GM18505 (cell line): Measurements from ENCODE around the gene MORN1.

Experiments used
- ATAC-seq: cut with Tn5 transposase; IDR thresholded peaks from one replicate; pipeline ENCODE4 v1.9.1; 2021; ENCODE audit not compliant: unreplicated experiment
- POLR2A ChIP-seq: IDR thresholded peaks from 4 replicates; pipeline ENCODE4 v1.6.1; 2011; ENCODE audit warnings: borderline replicate concordance; ENCODE audit not compliant: insufficient read depth, insufficient read length; ENCODE audit errors: extremely low read depth

Gene MORN1

DNA sequence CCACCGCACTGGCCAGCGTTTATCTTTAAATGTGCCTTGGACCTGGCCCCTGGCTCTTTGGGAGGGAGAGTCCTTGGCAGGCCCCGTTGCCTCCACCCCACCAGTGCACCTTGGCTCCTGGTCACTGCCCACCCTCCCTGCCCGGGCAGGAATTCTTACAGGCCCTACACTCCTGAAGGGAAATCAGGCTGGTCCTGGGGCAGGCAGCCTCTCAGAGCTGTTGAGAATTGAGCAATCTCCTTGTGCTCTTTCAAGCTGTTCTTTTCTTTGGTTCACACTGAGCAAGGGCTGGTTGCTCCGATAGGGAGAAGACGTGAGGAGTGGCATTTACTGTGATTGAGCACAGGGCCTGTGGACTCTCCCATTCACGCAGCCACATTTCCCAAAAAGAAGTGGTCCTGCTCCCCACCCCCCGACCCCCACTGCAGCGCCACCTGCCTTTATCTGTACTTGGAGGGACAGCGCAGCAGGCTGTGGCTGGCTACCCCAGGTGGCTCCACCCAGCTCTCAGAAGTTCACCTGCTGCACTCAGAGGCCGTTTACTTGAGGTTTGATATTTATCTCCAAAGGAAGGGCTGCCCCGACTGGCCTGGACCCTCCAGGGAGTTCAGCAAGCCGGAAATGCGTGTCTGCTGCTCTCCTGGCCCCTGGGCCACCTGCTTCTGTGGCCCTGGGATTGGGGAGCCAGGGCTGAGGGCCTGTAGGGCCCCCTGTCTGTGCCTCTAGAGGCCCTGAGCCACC lies 115.4 kb downstream of the MORN1 start:
- TF ChIP-seq POLR2A, result no peak
- ATAC-seq, result no peak

DNA sequence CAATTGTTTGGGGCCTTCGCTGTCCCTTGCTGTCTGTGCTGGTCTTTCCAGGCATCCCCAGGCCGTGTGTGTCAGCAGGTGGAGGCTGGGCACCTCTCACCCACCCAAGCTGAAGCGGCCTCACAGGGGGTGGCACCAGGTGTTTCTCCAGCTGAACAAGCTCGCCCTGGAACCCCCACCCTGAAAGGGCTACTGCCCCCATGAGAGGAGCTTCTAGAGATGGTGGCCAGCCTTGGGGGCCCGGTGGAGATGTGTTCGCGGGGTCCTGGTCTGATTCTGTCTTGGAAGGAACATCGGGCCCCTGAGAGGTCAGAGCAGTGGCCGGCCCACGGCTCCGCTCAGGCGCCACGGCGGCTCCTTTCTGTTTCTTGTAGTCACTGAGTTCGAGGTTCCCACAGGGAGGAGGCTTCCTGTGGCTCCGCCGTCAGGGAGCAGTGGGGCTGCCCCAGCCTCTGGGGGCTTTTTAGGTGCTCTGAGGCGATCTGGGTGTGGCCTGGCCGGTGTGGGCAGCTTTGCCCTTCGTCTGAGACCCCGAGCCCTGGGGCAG lies 116.4 kb downstream of the MORN1 start:
- no peak for ATAC-seq
- no peak for TF ChIP-seq POLR2A

DNA sequence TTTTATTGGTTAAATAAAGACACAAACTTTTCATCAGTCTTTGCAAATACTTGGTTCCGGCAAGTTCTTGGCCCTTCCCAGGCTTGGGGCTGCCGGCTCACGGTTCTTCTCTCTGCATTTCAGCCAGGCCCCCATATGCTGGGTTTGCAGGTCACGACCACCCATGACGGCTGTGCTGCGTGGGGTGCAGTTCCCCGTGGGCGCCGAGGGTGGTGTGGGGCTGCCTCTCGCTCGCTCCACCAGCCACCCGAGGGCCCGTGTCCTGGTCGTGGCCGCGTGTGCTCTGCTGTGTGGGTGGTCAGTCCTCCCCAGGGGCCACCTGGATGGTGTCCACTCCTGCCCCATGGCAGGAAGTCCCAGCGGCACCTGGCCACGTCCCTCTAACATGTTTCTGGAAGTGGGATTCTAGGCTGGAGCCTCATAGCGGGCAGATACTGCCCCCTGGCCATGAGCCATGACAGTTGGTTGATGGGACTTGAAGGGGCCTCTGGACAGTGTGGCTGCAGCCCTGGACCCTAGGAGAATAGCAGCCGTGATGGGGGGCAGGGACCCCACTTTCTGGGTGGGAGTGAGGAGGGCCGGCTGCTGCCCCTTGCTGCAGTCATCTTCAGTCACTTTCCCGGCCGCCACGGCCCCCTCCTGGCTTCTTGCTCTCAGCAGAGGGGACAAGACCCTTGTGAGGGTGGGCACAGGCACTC lies 117.0 kb downstream of the MORN1 start:
- TF ChIP-seq POLR2A, result no peak
- no peak for ATAC-seq

DNA sequence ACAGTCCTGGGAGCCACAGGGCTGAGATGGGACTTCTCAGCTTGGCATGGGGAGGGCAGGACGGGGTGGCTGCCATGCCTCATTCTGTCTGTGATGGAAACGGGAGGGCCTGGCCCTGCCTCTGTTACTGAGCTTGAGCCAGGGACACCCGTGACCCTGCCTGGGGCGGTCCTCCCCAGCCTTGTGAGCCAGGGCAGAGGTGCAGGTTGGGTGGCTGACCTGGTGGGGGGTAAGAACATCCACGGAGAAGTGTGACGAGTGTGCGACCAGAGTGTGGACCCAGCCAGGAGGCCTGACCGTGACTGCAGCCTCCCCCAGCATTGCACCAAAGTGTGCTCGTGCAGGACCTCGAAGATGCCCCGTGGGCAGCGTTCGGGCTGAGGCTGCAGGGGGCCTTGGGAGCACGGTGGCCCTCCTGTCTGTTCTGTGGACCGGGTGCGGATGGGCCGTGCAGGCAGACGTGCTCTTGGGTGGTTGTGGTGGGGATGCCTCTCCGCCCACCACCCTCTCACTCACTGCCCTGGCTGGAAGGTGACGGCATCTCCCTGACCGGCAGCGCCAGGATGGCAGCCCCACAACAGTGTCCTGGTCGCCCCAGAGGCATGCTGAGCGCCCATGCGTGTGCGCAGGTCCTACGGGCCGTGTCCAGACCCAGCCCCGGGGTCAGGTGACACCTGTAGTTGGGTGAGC lies 117.8 kb downstream of the MORN1 start:
- no peak for ATAC-seq
- no peak for TF ChIP-seq POLR2A

DNA sequence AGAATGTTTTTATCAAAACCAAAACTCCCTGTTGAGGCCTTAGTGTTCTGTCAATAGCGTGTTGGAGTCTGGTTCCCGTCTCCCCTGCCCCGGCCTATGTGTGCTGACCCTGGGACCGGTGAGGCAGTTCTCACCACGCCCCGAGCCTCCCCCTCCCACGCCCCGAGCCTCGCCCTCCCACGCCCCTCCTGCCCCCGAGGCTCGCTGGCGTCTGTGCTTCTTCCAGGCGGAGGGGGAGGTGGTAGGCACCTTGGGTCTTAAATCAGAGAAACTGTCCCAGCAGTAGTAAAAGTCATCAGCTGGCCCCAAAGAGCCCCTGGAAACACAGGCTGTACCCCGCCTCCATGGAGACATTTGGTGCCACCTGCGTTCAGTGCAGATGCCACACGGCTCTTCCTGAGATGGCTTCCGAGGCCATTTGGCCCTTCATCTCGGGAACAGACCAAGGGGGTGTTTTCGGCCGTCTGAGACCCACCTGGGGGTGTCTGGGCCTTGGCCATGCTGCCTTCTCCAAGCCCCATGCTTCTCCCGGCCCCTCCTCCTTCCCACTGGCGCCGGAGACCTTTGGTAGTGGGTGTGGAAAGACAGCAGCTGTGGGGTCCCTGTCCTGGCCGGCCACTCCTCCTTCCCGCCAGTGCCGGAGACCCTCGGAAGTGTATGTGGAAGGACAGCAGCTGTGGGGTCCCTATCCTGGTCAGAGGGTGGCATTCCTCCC lies 118.5 kb downstream of the MORN1 start:
- no peak for TF ChIP-seq POLR2A
- ATAC-seq, result no peak

DNA sequence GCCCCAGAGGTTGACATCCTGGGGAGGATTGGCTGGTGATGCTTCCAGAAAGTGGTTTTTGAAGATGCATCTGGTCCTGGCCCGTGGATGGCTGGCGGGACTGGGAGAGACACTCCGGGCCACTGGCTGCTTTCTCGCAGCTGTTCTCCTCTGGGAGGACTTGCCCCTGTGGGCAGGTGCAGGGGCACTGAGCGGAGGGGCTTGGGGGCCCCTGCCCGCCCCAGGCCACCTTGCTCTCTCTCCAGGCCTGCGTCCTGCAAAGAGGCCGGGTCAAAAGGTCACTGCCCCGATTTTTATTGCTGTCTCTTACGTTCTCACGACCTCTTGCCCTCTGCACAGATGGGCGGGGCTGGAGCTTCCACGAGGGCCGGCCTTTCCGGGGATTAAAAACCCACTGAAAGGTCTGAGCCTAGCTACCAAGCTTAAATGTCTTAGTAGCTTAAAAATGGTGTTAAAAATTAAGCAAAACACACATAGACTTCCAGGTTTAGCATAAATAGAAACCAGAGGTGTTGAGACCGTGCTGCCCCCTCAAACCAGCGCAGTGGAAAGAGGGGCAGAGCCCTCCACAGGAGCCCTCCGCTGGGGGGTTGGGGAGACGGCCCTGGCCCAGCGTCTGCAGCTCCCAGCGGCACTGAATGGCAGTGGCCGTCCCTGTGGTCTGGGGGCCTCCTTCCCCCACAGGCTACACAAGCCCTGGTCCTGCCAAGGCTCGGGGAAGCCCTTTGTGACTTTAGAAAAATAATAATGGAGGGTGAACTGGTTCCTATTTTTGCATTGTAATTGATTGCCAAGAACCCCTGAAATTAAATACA lies 119.3 kb downstream of the MORN1 start:
- ATAC-seq, result no peak
- no peak for TF ChIP-seq POLR2A
